ENCODE measurements around the gene TMTC2.
"Not testable (repeated sequence)": the region's sequence is repeated elsewhere in the genome, so short reads cannot be mapped to it uniquely, and the experiment has no call there.

The TMTC2 gene

DNA sequence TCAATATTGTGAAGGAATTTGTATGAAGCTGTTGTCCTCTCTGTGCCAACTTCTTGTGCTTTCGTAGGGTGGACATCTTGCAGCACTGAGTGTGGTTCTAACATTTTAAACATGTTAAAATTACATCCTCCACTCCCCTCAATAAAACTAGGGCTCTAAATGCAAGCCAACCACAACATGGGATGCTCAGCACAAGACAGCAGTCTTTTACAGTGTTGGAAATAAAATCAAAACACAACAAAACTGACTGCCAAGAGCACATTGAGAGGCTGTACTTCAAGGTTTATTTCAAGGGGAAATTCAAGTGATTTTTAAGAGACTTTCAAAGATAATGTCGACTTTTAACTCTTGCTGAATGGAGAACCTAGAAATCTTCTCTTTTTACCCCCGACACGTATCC lies 396.9 kb downstream of the TMTC2 start:
- DNase-seq (ENCODE audit: low spot score), result no peak

DNA sequence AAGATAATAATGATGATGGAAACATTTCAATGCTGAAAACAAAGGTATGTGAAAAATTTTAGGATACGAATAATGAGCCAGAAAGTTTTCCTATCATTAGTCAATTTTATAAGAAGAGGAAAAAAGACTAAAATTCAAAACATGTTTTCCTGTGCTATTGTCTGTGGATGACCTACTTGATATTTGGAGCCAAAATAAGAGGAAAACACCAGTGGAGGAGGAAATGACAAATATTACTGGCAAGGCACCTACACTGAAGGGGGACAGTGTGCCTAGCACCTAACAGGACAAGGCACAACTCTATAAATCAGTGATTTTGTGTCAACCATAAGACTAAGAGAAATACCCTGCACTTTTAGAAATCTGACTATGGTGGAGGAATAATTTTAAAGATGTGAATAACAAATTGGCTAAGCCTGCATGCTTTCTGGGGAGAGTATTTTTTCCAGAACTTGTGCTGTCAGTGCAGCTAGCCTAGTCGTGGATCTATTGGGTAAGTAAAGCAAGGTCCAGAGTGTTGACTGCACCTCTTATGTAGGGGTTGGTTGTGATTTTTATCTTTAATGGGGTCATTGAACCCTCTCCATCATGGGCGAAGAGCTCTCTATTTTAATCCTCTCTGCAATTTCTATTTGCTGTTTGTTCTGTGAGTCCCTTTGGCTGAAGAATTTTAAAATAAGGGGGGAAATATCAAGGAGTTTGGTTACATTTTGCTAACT lies 398.0 kb downstream of the TMTC2 start:
- no peak for DNase-seq (ENCODE audit: low spot score)

DNA sequence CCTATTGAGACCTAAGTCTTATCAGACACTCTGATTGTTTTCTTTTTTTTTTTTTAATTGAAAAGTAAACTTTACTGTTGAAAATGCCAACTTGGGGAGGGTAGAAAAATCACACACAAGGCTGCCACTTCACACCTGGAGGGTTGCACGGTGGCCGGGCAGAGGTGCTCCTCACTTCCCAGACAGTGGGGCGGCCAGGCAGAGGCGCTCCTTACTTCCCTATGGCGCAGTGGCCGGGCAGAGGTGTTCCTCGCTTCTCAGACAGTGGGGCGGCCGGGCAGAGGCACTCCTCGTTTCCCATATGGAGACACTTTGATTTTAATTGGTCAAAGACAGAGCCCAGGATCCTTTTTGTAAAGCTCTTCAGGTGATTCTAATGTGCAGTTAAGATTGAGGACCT lies 399.3 kb downstream of the TMTC2 start:
- DNase-seq (ENCODE audit: low spot score), result no peak

DNA sequence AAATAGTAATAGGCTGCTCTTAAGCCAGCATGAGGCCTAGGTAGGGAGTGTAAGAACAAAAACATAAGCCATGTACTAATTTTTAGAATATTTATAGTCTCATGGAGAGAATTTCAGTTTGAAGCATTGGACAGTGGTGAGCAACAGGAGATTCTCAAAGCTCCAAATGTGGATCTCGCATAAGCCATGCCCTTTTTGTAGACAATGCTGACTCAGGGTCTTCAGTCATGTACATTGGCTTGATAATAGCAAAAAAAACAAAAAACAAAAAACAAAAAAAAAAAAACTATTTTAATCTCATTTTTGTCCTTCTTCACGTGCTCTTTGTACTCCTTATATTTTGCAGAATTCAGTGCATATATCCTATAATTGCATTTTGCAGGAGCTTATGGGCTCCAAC lies 402.9 kb downstream of the TMTC2 start:
- no peak for DNase-seq (ENCODE audit: low spot score)

DNA sequence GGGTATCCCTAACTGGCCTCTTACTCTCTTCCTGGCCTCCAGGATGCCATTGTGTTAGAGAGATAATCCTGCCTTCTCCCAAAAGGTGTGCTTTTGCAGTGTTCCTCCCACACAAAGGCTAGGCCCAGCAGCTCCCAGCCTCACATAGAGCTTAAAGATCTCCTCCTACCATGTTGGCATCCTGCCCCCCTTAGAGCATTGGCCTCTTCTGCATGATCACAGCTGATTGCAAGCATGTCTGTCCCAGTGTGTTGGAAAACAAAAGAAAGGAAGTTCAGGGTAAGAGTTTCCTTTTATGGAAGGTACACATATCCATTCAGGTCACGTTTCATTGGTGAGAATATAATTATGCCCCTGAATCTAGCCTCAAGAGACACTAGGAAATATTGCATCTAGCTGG lies 405.4 kb downstream of the TMTC2 start:
- DNase-seq (ENCODE audit: low spot score), result no peak

DNA sequence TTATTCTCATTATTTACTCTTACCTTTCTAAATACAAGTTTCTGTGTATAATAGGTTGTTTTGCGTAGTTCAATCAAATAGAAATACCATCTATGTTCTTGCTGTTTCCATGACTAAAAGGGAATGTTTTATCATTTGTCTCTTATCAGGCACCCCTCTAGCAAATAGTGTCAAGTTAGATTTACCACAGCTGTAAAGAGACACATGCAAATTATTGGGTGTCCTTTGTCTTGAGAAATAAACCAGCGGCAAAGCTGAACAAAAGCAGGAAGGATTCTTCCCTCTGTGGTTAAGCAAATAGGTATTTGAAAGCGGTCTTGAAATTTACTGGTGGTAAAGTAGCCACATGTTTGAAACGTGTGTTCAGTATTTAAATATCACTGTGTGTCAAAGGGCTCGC lies 405.9 kb downstream of the TMTC2 start:
- no peak for DNase-seq (ENCODE audit: low spot score)

DNA sequence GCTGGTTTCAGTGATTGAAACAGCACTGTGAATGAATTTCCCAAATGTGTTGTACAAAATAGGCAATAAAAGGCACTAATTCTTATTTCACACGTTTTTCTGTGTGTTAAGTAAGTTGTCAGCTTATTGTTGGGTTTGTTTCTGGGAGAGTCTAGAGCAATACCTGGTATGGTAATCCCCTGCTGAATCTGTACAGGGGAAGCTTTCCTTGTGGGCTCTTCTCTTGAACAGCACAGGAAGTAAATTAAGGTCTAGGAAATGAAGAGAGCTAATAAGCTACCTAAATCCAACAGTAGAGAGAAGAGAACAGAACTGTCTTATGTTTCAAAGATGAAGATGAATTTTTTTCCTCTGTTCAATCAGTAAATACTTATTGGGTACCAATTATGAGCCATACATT lies 406.7 kb downstream of the TMTC2 start:
- DNase-seq (ENCODE audit: low spot score), result no peak

DNA sequence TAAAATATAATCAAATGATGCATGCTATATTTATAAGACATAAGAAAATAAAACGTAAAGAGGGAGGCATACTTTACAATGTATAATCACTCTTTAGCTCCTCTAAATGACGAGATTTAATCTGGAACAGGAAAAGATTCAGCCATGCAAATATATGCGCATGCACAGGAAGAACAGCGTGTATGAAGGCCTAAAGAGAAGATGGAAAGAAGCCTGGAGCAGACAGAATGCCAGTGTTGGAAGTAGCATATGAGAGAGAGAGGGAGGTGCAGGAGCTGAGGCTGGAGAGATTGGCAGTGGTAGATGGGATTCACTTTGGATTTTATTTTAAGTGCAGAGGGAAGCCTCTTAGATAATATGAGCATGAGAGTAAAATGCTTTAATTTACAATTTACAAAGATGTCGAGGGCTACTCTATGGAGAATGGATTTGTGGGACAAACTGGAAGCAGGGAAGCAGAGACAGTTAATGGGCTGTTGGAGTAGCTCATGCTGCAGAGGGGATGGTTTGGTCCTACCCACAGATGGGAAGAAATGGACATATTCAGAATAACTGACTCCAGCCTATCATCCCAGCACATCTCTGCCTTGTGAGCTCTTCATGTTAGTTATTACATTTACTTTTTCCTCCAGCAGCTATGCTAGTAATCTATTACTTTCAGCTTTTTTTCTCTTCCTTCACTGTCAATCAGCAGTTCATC lies 411.1 kb downstream of the TMTC2 start:
- no peak for DNase-seq (ENCODE audit: low spot score)

DNA sequence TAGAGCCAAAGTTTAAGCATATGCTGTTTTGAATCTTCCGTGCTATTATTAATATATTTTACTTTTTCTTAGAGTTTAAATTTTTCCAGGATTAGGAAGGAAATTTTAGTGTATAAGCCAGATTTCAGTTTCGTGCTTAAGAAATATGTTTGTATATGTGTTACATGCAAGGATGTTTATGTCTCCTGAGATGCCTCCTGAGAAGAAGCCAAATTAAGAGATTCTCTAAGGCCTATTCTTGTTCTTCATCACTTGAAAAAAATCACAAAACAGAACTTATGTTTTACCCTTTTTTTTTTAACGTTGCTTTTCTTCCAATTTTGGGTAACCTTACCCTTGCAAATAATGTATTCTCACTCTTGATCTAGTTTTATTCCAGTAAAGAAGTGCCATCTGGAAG lies 412.7 kb downstream of the TMTC2 start:
- DNase-seq (ENCODE audit: low spot score), result no peak

DNA sequence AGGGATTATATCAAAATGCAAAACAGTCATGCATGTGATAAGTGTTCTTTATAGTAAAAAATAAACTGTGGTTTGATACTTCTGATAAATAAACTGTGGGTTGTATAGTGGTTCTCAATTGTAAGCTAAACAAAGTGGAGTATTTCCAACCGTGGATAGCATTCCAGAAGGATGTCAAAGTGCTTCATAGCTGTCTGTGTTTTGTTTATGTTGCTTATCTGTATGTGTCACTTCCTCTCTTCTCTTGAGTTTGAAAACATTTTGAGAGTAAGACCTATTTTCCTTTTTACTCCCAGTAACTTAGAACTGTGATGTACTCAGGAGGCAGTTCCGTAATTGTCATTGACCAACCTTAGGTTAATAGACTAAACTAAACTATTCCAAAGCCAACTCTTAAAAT lies 415.8 kb downstream of the TMTC2 start:
- DNase-seq (ENCODE audit: low spot score), result no peak

DNA sequence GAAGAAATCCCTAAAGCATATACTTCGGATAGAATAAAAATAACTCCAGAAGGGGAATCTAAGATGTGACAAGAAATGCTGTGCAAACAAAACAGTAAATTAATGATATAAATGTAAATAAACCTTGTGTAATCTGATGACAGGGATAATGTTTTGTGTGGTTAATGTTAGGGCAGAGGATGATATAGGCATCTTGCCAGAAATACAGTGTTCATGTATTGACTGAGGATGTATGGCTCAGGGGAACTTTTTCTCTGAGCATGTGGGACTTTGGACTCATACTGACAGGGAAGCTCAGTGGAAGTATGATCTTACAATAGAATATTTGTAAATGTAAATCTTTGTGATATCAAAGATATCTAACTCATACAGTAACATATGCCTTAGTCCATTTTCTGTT lies 420.2 kb downstream of the TMTC2 start:
- no peak for DNase-seq (ENCODE audit: low spot score)

DNA sequence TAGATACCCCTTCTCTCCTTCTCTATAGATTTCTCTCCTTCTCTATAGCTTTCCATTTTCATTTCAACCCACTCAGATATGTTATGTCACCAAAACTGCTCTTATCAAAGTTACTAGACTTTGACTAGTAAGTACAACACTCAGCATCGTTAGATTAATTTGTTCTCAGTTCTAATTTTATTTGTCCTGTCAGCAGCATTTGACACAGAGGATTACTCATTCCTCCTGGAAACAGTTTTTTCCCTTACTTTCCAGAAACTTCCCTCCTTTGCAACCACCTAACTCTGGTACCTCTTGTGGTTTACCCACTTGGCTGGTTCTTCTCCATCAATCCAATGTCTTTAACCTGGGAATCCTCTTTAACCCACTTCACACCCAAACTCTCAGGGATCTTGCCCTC lies 423.7 kb downstream of the TMTC2 start:
- no peak for DNase-seq (ENCODE audit: low spot score)

DNA sequence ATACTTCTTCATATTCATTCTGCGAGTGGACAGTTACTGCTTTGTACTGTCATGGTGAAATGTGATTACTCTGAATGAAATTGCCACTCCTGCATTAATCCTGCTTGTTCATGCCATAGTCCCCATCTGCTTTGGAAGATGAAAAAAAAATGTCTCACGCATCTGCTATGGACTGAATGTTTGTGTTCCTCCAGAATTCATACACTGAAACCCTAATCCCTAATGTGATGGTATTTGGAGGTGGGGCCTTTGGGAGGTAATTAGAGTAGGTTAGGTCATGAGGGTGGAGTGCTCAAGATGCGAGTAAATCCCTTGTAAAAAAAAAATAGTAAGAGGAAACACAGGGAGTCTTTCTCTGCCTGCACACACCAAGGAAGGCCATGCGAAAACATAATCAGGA lies 427.2 kb downstream of the TMTC2 start:
- DNase-seq (ENCODE audit: low spot score), result no peak

DNA sequence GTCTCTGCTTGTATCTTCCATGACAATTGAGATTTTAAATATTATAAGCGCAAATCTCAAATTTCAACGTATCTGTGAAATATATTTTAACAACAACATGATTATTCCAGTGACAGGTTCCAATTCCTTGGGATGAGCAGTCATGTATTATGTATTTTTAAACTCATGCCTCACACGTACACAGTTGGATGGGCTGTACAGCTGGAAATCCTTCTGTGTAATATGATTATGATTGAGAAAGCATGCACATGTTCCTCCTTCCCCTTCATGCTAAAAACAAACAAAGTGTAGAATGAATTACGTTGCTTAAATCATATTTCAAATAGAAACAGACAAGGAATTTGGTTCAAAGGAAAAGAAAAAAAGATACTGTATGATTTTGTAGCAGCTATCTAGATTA lies 428.3 kb downstream of the TMTC2 start:
- no peak for DNase-seq (ENCODE audit: low spot score)

DNA sequence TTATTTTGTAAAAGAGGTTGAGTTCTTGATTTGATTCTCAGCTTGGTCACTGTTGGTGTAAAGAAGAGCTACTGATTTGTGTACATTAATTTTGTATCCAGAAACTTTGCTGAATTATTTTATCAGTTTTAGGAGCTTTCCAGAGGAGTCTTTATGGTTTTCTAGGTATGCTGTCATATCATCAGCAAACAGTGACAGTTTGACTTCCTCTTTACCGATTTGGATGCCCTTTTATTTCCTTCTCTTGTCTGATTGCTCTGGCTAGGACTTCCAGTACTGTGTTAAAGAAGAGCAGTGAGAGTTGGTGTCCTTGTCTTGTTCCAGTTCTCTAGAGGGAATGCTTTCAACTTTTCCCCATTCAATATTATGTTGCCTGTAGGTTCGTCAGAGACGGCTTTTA lies 431.2 kb downstream of the TMTC2 start:
- DNase-seq (ENCODE audit: low spot score), result not testable (repeated sequence)

DNA sequence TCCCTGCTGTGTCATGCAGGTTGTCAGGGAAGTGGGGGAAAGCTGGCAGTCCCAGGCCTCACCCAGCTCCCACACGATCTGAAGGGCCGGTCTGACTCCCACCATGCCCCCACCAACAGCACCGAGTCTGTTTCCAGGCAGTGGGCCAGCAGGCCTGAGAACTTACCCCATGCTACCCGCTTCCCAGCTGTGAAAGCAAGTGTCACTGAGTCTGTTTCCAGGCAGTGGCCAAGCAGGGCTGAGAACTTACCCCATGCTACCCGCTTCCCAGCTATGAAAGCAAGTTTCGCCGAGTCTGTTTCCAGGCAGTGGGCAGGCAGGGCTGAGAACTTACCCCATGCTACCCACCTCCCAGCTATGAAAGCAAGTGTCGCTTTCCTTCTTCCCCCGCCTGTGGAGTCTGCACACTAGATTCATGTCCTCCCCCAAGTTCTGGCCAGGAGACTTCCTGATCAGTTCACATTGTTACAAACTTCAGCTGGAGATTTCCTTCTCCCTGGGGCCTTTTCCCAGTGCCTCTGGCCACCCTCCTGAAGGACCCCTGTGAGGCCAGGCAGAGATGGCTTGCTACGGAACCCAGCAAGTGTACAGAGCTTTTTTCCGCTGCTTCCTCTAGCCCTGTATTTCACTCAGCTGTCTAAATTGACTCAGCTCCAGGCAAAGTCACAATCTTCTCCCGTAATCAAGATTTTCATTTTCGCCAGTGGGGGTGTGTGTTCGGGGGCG lies 435.4 kb downstream of the TMTC2 start:
- DNase-seq (ENCODE audit: low spot score), result no peak

DNA sequence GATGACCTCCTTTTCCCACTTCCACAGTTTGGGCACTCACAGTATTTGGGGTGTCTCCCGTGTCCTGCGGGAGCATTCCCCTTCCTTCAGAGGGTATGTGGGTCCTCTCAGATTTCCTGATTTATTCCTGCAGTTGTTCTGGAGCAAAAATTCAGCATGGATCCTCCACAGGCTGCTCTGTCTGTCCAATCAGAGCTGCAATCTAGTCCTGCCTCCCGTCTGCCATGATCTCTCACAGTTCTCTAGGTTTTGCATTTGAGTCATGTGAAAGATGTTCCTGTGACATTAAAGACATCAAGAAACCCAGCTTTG lies 435.9 kb downstream of the TMTC2 start:
- DNase-seq (ENCODE audit: low spot score), result no peak

DNA sequence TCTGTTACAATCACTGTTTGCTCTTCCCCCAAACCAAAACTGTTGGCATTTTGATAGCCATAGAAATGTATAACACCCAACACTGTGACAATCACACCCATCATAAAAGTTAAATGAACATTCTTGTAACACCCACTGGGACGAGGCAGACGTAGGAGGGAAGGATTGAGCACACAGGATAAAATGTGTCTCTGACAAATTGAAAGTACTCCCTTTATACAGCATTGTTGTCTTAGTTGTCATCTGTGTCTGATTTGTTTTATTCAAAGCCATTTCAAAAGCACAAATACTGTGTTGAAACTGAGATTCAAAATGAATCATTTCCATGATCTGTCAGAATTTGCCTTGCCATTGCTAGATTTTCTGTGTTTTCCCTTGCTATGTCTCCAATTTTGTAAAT lies 436.3 kb downstream of the TMTC2 start:
- DNase-seq (ENCODE audit: low spot score), result no peak

DNA sequence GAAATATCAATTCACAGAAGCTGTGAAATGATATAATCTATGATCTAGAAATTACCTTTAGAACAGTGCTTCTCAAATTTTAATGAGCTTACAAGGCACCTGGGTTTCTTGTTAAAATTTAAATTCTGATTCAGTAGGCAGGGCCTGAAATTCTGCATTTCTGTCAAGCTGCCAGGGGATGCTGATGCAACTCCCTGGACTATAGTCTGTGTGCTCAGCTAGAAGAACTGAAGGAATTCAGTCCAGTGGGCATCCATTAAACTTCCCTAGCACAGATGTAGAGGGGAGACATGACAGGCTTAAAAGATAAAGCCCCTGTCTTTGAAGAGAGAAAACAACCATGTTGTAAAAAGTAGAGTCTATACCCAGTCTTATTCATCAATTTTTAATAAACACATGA lies 441.8 kb downstream of the TMTC2 start:
- no peak for DNase-seq (ENCODE audit: low spot score)

DNA sequence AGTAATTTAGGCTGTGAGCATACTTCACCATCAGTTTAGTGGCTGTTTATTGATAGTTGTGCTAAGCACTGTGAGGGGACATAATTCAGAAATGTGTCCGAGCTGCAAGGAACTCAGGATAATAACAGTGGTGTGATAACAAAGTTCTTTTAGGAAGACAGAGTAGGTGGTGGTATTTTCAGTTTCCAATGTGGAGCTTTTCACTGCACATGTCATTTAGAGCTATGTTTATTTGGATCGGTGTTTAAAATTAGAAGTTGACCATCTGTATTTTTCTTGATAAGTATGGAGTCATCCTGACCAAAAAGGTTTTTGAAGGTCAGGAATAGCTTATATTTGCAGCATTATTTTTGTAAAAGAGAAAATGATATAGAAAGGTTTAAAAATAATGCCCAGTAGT lies 443.5 kb downstream of the TMTC2 start:
- no peak for DNase-seq (ENCODE audit: low spot score)

DNA sequence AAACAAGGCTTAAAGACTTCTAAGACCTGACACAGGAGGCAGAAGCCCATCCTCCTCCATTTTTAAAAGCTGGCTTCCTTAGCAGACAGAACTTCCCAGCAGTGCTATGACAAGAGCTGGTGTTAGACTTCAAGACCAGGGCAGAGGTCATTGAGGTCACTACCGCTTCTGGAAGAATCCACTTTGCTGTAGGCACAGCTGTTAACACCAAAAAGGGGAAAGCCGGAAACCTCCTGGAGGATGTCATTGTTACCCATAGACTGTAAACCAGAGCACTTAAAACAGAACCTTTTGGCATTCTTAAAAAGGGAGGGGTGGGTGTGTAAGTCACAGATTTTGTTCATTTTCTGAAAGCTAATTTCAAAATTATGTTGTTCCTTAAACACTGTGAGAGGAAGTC lies 445.7 kb downstream of the TMTC2 start:
- DNase-seq (ENCODE audit: low spot score), result no peak

DNA sequence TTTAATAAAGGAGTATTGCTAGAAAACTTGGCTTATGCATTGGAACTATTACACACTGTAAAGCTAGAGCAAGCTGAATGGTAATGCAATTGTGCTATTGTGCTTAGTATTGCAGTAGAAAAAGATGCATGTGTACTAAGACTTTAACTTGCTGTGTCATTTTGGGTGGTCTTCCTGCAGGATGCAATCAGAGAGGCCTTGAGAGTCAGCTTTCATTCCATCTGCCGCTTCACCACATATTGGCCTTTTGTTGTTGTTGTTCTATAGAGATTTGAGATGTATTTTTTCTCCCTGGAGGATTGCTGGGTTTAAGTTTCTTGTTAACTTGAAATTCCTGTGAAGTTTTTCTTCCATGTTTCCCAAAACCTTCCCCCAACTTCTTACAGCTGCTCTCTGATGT lies 449.7 kb downstream of the TMTC2 start:
- no peak for DNase-seq (ENCODE audit: low spot score)

DNA sequence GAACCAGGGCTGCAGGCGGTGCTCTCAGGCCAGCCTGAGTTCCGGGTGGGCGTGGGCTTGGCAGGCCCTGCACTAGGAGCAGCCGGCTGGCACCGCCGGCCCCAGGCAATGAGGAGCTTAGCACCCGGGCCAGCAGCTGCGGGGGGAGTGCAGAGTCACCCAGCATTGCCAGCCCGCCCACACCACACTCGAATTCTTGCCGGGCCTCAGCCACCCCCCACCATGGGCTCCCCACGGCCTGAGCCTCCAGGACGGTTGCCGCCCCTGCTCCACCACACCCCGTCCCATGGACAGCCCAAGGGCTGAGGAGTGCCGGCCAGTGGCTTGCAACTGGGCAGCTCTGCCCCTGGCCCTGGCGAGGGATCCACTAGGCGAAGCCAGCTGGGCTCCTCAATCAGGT lies 453.4 kb downstream of the TMTC2 start:
- DNase-seq (ENCODE audit: low spot score), result no peak
